GM19023 (cell line): ENCODE results near the gene ZFYVE28.

Source experiments
- ATAC-seq: cut with Tn5 transposase; IDR thresholded peaks from one replicate; pipeline ENCODE4 v1.9.1; 2021; ENCODE audit warnings: mild to moderate bottlenecking, moderate library complexity; ENCODE audit not compliant: unreplicated experiment

ZFYVE28 gene

DNA sequence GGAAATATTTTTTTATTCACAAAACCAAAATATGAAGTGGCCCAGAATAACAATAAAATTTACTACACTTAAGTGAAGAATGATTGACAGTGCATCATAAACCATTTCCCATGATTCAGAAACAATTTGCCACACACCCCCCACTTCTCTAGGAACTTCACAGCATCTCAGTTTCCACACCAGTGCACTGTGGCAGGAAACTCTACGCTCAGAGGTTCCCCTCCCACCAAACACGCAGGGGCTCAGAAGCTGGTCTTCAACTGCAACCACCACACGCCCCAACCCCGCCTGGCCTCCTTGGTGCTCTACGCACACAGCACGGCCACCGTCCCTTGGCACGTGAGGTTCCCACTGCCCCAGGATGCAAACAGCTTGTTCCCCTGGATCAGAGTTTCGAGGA lies 63.7 kb downstream of the ZFYVE28 start:
- no peak for ATAC-seq

- no peak for ATAC-seq
Measured at GRCh38 chr4:2354118-2354517, 64.3 kb downstream of the ZFYVE28 start.

GRCh38 chr4:2353222-2354107 lies 65.0 kb downstream of the ZFYVE28 start:
- ATAC-seq: no peak

DNA sequence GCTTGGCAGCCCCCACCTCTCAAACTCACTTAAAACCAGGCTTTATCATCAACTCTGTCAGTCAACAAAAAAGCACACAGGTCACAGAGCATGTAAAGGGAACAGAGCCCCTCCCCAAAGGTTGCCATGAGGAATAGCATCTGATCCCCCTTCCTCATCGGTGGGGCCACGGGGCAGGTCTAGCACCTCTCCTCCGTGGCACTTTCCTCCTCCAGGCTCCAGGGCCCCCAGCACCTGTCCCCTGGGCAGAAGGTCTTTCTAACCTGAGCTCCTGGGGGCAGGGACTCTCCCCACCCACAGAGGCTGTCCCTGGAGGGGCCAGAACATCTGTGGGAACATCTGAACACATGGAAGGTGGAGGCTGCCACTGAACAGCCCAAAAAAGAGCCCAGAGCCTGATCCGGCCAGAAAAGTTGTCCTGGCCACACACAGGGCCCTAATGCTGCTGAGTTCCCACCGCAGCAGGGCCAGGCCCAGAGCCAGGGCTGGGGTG lies 65.7 kb downstream of the ZFYVE28 start:
- no peak for ATAC-seq

DNA sequence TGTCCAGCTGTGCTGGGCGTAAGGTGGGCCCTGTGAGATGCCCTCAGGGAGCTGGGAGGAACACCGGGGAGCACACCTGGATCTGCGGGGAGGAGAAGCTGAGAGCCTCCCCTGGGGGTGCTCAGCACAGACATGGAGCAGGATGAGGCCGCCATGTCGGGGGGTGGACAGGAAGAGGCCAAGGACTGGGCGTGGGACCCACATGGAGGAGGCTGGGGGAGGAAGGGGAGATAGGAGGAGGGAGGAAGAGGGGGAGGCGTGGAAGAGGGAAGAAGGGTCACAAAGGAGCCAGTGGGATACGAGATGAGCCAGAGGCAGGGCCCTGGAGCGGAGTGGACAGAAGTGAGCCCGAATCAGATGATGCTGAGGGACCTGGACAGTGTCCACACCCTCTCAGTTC lies 66.3 kb downstream of the ZFYVE28 start:
- ATAC-seq: no peak

GRCh38 chr4:2350982-2351381 lies 67.5 kb downstream of the ZFYVE28 start:
- ATAC-seq: no peak

DNA sequence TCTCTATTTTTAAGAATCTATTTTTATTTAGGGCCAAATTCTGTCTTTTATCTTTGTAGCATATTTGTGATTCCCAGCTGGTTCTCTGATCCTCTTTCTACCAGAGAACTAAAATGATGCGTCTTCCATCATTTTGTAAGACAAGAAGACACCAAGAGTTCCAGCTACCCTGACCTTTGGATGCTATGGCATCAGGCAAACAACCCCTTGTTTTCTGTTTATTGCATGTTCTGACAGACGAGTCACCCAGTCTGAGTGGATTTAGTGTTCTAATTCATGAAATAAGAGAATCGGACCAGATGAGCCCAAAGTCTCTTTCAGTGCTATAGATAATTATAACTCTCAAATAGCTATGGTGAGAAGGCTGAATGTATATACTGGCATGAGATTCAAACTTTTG lies 69.7 kb downstream of the ZFYVE28 start:
- no peak for ATAC-seq

GRCh38 chr4:2347190-2347589 lies 71.3 kb downstream of the ZFYVE28 start:
- no peak for ATAC-seq

- ATAC-seq: no peak
Measured at GRCh38 chr4:2343476-2343875, 75.0 kb downstream of the ZFYVE28 start.

GRCh38 chr4:2341911-2342652 lies 76.4 kb downstream of the ZFYVE28 start:
- ATAC-seq: no peak

DNA sequence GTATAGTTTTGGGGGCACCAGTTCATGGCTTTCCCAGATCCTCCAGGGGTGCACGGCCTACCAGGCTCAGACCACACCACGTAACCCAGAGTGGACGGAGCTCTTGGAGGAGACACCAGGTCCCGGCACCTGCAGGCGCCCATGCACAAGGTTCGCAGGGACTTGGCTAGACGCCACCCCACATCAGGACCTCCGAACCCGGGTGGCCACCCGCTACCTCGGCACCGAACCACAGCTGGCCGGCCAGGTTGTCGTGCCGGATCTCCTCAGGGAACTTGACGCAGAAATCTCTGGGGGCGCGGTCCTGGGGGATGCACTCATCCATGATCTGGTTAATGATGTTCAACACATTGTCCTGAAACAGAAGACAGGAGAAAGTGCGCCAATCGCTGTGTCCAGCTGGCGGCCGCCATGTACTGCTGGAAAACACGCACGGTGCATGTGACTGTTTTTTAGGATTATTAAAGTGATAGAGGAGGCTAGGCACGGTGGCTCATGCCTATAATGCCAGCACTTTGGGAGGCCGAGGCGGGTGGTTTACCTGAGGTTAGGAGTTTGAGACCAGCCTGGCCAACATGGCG lies 77.1 kb downstream of the ZFYVE28 start:
- no peak for ATAC-seq

DNA sequence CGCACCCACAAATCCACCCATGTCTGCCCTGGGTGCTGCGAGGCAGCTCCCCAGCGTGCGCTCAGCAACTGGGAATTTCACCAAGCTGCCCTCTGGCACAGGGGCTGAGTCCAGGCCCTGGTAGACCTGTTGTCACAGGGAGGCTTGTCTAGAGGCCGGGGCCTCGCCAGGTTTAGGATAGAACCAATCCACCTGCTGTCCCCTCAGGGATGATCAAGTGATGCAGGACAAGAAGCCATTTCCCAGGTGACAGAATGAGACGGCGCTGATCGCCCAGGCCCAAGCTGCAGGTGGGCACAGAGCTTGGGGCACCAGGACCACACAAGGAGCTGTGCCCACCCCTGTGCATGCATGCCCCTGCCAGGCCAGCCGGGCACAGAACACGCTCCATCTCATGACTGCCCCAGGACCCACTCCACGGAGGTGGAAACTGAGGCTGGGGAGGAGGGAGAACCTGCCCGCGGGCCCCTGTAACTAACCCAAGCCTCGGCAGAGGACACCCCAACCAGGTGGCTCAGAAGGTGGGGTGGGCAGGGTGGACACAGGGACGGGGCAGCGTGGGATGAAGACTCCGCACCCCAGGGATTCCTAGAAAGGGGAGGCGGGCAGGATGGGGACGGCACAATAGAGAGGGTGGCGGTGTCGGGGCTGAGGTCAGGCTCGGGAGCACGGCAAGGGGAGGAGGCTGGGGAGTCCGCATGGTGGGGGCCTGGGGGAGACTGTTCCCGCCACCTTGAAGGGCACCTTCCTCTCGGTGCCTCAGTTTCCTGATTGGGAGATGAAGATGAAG lies 78.0 kb downstream of the ZFYVE28 start:
- ATAC-seq: no peak

DNA sequence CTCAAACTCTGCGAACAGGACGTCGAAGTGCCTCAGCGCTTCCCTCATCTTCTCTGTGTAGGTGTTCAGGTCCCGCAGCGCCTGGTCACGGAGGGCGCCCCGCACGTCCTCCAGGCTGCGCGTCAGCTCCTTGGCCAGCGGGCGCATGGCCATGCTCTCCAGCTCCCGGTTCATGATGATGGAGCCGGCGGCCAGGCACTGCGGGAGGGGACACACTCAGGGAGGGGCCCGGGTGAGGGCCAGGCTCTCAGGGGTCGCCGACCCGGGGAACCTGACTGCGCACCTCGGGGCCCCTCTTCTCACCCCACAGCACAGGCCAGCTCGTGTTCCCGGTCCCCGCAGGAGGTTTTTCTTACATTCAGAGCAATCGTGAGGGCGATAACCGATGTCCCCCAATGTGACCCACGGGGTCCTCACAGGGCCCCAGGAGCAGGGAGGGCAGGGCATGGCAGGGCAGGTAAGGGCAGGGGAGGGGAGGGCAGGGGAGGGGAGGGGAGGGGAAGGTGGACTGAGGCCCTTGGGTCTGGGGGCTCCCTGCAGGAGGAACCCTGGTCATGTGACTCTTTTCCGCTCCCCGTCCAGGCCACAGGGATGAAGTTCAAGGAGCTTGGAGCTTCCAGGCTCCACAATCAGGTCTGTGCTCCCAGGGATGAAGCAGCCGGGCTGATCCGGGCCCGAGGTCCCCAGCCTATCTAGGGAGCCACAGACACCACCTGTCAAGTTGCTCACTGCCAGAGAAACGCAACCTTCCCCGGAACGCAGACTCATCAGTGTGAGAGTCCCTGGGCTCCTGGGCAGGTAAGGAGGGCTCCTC lies 78.8 kb downstream of the ZFYVE28 start:
- ATAC-seq: no peak

GRCh38 chr4:2338754-2339457 lies 79.5 kb downstream of the ZFYVE28 start:
- ATAC-seq: no peak

GRCh38 chr4:2337896-2338295 lies 80.5 kb downstream of the ZFYVE28 start:
- no peak for ATAC-seq

GRCh38 chr4:2337131-2337723 lies 81.2 kb downstream of the ZFYVE28 start:
- no peak for ATAC-seq

DNA sequence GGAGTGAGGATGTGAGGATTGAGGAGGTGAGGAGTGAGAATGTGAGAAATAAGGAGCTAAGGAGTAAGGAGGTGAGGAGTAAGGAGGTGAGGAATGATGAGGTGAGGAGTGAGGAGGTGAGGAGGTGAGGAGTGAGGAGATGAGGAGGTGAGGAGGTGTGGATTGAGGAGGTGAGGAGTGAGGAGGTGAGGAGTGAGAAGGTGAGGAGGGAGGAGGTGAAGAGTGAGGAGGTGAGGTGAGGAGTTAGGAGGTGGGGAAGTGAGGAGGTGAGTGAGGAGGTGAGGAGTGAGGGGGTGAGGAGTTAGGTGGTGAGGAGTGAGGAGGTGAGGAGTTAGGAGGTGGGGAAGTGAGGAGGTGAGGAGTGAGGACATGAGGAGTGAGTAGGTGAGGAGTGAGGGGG lies 81.8 kb downstream of the ZFYVE28 start:
- ATAC-seq: no peak

- ATAC-seq: no peak
Measured at GRCh38 chr4:2335729-2336101, 82.7 kb downstream of the ZFYVE28 start.
